Measurements from ENCODE around the gene GNAI3. TPM values are rescaled to one million over a fixed set of nuclear protein-coding genes. Genes with fewer than 3 reads are reported as not detected.

Gene GNAI3
- polyA plus RNA-seq, 1 donor (not counting 4 experiments of a cell fraction or from before 2014, with no cell fraction given), result 14.1 TPM

DNA sequence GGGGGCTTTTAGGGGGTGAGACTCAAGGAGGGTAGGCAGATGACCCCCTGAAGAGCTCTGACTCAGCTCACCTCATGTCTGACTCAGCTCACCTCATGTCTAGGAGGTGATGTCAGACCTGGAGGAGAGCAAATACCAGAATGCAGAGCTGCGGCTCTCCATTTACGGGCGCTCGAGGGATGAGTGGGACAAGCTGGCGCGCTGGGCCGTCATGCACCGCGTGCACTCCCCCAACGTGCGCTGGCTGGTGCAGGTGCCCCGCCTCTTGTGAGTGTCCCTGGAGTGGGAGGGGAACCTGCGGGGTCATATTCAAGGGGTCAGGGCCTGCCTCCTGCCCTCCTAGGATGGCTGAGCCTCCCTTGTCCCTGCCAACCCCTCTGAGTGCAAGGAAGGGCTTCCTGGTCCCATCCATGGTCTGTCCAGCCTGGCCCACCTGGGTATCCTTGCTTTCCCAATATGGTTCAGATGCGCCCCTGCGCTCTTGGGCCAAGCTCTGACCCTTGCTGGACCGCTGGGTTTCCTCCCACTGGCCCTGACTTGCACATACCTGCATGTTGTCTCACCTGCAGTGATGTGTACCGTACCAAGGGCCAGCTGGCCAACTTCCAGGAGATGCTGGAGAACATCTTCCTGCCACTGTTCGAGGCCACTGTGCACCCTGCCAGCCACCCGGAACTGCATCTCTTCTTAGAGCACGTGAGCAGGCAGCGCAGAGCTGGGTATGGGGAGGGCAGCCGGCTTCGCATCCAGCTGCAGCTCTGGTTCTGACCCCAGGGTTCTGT is 80.3 kb downstream of the GNAI3 start:
- Histone ChIP-seq H3K9ac (ENCODE audit: control insufficient read depth, extremely low read depth, insufficient read depth, low read length) (no peak overlapping the region), H2AFZ (ENCODE audit: control insufficient read depth, low read length) (no peak overlapping the region), H3K9me1 (ENCODE audit: control insufficient read depth, extremely low read depth, insufficient read depth, low read length) (no peaks in the 10 kb centered on the region), H4K20me1 (ENCODE audit: control insufficient read depth, extremely low read depth, insufficient read depth, low read length) (no peaks in the 10 kb centered on the region), H3K36me3 (ENCODE audit: control insufficient read depth in 2 of 2, extremely low read depth in 1 of 2, insufficient read depth in 2 of 2, low read length in 2 of 2) (peaks cover 11 to 25% of the 10 kb centered on the region in 2 experiments), H3K9me3 (ENCODE audit: control insufficient read depth, low read depth, low read length) (no peaks in the 10 kb centered on the region), H3K27me3 (ENCODE audit: control insufficient read depth, extremely low read depth, insufficient read depth, low read length) (no peaks in the 10 kb centered on the region), H3K4me2 (ENCODE audit: control insufficient read depth, extremely low read depth, insufficient read depth, low read depth, low read length) (no peak overlapping the region), H3K79me2 (ENCODE audit: control insufficient read depth, insufficient read depth, low read length) (peaks cover 13% of the 10 kb centered on the region), H3K4me3 (ENCODE audit: control insufficient read depth in 2 of 3, extremely low read depth in 1 of 3, insufficient read depth in 2 of 3, low read depth in 1 of 3, low read length in 3 of 3) (no peak overlapping the region), H3K27ac (ENCODE audit: control insufficient read depth, insufficient read depth, low read length) (no peak overlapping the region), H3K4me1 (ENCODE audit: control insufficient read depth, extremely low read depth, insufficient read depth, low read length) (peaks cover 3% of the 10 kb centered on the region)
- FAIRE-seq, result no peak
- no peak for DNase-seq (ENCODE audit: low read depth, low spot score)
- no peak for TF ChIP-seq EZH2 (IDR thresholded peaks at IDR 0.05; ENCODE audit: low read length)
- dilution Hi-C loops (cut with MboI; ENCODE audit: extremely low pct_ligation_motif_present, low sequenced_read_pairs), result no loop called here

DNA sequence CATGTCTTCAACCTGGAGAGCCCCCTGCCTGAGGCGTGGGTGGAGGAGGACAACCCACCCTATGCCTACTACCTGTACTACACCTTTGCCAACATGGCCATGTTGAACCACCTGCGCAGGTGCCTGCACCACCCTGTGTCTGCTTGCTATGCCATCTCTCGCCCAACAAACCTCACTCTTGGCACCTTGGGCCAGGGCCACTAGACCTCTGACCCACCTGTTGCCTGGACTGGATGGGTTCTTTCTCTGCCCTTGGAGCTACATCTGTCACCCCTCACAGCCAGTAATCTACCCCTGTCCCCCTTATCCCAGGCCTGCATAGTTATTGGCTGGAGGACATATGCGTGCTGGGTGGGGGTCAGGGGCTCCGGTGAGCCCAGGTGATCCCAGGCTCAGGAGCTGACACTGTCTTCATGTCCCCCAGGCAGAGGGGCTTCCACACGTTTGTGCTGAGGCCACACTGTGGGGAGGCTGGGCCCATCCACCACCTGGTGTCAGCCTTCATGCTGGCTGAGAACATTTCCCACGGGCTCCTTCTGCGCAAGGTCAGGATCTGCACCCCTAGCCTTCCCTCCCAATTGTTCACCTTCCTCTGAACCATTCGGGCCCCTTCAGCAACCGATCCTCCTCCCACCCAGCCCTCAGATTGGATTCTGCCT is 81.1 kb downstream of the GNAI3 start:
- Histone ChIP-seq H3K9me3 (ENCODE audit: control insufficient read depth, low read depth, low read length) (no peaks in the 10 kb centered on the region), H3K4me3 (ENCODE audit: control insufficient read depth in 2 of 3, extremely low read depth in 1 of 3, insufficient read depth in 2 of 3, low read depth in 1 of 3, low read length in 3 of 3) (no peak overlapping the region), H3K9ac (ENCODE audit: control insufficient read depth, extremely low read depth, insufficient read depth, low read length) (no peak overlapping the region), H3K4me2 (ENCODE audit: control insufficient read depth, extremely low read depth, insufficient read depth, low read depth, low read length) (no peak overlapping the region), H3K27ac (ENCODE audit: control insufficient read depth, insufficient read depth, low read length) (no peak overlapping the region), H4K20me1 (ENCODE audit: control insufficient read depth, extremely low read depth, insufficient read depth, low read length) (no peaks in the 10 kb centered on the region), H3K9me1 (ENCODE audit: control insufficient read depth, extremely low read depth, insufficient read depth, low read length) (no peaks in the 10 kb centered on the region), H2AFZ (ENCODE audit: control insufficient read depth, low read length) (no peak overlapping the region), H3K27me3 (ENCODE audit: control insufficient read depth, extremely low read depth, insufficient read depth, low read length) (no peaks in the 10 kb centered on the region), H3K79me2 (ENCODE audit: control insufficient read depth, insufficient read depth, low read length) (peaks cover 5% of the 10 kb centered on the region), H3K4me1 (ENCODE audit: control insufficient read depth, extremely low read depth, insufficient read depth, low read length) (no peaks in the 10 kb centered on the region), H3K36me3 (ENCODE audit: control insufficient read depth in 2 of 2, extremely low read depth in 1 of 2, insufficient read depth in 2 of 2, low read length in 2 of 2) (peaks cover 11 to 25% of the 10 kb centered on the region in 2 experiments)
- no peak for DNase-seq (ENCODE audit: low read depth, low spot score)
- TF ChIP-seq, protein P1, sequence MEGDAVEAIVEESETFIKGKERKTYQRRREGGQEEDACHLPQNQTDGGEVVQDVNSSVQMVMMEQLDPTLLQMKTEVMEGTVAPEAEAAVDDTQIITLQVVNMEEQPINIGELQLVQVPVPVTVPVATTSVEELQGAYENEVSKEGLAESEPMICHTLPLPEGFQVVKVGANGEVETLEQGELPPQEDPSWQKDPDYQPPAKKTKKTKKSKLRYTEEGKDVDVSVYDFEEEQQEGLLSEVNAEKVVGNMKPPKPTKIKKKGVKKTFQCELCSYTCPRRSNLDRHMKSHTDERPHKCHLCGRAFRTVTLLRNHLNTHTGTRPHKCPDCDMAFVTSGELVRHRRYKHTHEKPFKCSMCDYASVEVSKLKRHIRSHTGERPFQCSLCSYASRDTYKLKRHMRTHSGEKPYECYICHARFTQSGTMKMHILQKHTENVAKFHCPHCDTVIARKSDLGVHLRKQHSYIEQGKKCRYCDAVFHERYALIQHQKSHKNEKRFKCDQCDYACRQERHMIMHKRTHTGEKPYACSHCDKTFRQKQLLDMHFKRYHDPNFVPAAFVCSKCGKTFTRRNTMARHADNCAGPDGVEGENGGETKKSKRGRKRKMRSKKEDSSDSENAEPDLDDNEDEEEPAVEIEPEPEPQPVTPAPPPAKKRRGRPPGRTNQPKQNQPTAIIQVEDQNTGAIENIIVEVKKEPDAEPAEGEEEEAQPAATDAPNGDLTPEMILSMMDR (optimal IDR thresholded peaks at IDR 0.05 in 1 of 3, IDR thresholded peaks at IDR 0.05 in 1 of 3, conservative IDR thresholded peaks at IDR 0.05 in 1 of 3; ENCODE audit: extremely low read depth in 1 of 3, insufficient read depth in 2 of 3, low read length in 3 of 3), result no peak
- TF ChIP-seq EZH2 (IDR thresholded peaks at IDR 0.05; ENCODE audit: low read length), result no peak
- dilution Hi-C loops (cut with MboI; ENCODE audit: extremely low pct_ligation_motif_present, low sequenced_read_pairs), result no loop called here
- no peak for FAIRE-seq
